HG03342 (cell line): ENCODE data around the gene SUPV3L1.

Experiments used
- ATAC-seq: cut with Tn5 transposase; IDR thresholded peaks from one replicate; pipeline ENCODE4 v1.9.1; 2021; ENCODE audit warnings: mild to moderate bottlenecking, moderate library complexity; ENCODE audit not compliant: unreplicated experiment

The SUPV3L1 gene

DNA sequence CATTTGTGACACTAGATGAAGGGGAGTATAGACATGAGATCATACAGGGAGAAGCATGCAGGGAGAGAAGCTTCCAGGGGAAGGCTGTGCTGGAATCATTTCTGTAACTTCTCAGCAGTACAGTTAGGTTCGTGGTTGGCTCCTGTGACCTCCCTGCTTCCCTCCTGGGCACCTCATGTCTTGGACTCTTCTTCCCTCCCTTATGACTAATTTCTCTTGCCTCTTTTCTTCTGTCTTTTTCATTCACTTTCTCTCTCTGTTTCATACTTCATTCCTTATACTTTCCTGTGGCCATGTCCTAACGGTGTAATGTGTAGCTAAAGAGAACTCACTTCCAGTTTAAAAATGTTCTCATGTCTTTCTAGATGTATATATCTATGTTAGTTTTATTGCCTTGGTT lies 21.0 kb downstream of the SUPV3L1 start:
- no peak for ATAC-seq

DNA sequence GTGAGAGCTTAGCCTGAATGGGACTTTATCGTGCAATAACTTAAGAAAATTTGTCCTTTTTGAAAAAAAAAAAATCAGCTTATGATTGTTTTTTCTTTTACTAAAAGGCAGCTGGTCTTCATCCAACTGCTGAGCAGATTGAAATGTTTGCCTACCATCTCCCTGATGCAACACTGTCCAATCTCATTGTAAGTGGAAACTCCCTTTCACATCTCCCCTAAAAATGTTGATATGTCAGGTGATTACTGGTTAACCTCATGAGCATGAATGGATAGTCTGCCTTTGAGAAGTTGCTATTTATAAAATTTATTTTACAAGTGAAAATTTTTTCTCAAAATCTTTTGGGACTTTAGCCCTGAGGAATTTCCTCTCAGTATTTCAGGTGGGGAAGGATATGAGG lies 22.3 kb downstream of the SUPV3L1 start:
- ATAC-seq: no peak

GRCh38 chr10:69208761-69209160 lies 28.7 kb downstream of the SUPV3L1 start:
- ATAC-seq: no peak

GRCh38 chr10:69209787-69210484 lies 29.9 kb downstream of the SUPV3L1 start:
- no peak for ATAC-seq

- no peak for ATAC-seq
Observed at GRCh38 chr10:69211104-69211503, 31.1 kb downstream of the SUPV3L1 start.

DNA sequence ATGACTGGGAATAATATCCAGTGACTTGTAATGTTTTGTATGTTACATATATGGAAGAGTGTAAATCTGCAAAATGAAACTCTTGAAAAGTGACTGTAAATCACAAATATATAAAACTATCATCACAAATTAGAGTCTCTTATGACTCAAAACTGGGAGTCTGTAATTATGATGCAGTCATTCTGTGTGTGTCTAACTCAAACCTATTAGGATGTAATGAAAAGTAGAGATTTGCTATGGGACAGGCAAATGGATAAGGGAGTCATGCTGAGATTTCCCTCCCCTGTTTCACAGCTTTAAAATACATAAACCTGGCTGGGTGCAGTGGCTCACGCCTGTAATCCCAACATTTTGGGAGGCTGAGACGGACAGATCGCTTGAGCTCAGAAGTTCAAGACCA lies 31.5 kb downstream of the SUPV3L1 start:
- ATAC-seq: no peak

DNA sequence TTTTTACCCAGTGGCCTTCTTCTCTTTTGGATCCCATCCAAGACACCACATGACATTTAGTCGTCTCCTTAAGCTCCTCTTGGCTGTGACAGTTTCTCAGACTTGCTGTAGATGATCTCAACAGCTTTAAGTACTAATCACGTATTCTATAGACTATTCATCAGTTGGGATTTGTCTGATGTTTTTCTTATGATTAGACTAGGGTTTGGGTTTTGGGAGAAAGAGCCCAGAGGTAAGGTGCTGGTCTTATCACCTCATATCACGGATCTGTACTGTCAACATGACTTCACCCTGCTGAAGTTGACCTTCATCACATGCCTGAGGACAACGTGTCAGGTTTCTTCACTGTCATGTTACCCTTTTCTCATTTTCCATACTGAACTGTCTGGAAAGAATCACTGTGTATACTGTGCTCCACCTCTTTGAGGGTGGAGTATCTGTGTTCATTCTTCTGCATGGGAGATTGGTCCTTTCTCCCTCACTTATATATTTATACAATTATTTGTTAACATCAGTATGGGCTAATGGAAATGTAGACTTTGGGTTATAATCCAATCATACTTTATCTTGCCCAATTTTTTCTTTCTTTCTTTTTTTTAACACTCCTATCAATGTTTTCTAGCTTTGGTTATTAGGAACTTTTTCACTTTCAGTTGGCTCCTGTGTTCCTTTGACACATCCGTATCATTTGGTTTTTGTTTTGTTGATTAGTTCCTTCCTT lies 33.7 kb downstream of the SUPV3L1 start:
- ATAC-seq: no peak

GRCh38 chr10:69214666-69215131 lies 34.7 kb downstream of the SUPV3L1 start:
- ATAC-seq: no peak

DNA sequence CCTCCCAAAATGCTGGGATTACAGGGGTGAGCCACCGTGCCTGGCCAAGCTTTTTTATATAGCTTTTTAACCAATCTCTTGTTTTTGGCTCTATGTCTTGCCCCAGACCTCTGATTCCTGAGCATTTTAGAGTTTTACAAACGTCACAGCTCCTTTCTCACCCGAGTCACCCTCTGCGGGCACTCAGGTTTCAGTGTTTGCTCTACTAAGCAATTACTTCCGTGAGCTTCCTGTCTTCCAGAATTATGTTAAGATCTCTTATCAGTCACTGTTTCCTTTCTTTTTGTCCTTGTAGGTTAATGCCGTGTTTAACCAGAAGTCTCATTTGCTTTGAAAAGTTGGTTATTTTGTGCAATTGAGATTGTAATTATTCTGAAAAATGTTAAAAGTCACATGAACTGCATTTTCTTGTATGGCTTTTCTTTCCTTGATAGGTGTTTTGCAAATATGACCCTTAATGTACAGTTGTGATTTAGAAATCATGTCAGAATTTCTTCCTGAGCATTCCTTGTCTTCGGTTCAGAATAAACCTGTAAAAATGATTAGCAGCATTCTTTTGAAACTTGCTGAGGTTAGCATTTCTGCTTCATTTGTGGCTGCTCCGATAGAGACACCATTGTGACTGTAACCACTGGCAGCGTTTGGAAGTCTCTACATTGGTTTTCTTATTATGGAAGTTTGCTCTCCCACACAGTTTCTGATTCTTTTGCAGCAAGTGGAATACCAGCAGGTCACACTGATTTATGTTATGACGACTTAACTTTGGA lies 35.6 kb downstream of the SUPV3L1 start:
- ATAC-seq: no peak

- no peak for ATAC-seq
Observed at GRCh38 chr10:69216577-69217118, 36.6 kb downstream of the SUPV3L1 start.

GRCh38 chr10:69217119-69217754 lies 37.2 kb downstream of the SUPV3L1 start:
- no peak for ATAC-seq

- ATAC-seq: no peak
Observed at GRCh38 chr10:69218831-69219230, 38.8 kb downstream of the SUPV3L1 start.

- ATAC-seq: no peak
Observed at GRCh38 chr10:69220041-69220451, 40.0 kb downstream of the SUPV3L1 start, which contains the start of gene HKDC1. Gene HKDC1 (plus strand): TSS chr10:69220332. CDS start chr10:69220436, 104 bp downstream.

DNA sequence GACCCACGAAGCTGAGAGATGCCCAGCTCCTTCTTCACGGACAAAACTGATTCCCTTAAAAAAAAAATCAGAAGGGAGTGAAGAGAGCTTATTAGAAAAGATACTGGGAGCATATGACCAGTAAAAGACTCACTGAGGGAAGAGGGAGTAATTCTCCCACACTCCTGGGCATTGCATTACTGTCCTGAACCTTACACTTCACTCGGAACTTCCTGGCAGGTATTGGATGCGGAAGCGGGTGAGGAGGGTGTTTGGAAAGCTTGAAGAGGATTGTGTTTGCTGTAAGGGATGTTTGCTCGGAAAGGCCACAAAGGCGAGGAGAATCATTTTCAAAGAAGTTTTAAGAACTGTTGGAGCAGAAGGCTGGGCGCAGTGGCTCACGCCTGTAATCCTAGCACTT lies 40.5 kb downstream of the SUPV3L1 start:
- ATAC-seq: no peak

- peak; percentile 95 for ATAC-seq
Observed at GRCh38 chr10:69222157-69223027, 42.4 kb downstream of the SUPV3L1 start.

DNA sequence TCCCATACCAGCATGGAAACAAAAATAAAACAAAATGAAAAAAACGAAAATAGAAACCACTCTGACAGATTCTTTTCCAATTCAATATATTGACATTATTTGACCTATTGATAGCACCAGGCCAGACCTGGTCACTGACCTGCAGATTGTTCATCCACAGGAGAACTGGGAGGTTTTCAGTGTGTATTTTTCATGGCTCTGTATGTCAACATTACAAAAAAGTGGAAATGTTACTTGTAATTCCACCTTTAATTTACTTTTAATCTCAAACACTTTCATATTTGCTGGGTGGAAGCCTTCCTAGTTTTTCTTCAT lies 43.0 kb downstream of the SUPV3L1 start:
- no peak for ATAC-seq

GRCh38 chr10:69224862-69225657 lies 45.0 kb downstream of the SUPV3L1 start:
- no peak for ATAC-seq

GRCh38 chr10:69225681-69226080 lies 45.6 kb downstream of the SUPV3L1 start:
- ATAC-seq: no peak

GRCh38 chr10:69226919-69227450 lies 47.0 kb downstream of the SUPV3L1 start:
- ATAC-seq: no peak
